Measurements from ENCODE around the gene LYG1. TPM values are rescaled to one million over a fixed set of nuclear protein-coding genes. Genes with fewer than 3 reads are reported as not detected.
A peak's percentile ranks its signal among the peaks of the same experiment; 100 is the strongest.
"Not testable (repeated sequence)": the region's sequence is repeated elsewhere in the genome, so short reads cannot be mapped to it uniquely, and the experiment has no call there.

LYG1 gene
- total and polyA plus RNA-seq, 2 experiments from 2014 or later: 1.6 to 1.7 TPM

DNA sequence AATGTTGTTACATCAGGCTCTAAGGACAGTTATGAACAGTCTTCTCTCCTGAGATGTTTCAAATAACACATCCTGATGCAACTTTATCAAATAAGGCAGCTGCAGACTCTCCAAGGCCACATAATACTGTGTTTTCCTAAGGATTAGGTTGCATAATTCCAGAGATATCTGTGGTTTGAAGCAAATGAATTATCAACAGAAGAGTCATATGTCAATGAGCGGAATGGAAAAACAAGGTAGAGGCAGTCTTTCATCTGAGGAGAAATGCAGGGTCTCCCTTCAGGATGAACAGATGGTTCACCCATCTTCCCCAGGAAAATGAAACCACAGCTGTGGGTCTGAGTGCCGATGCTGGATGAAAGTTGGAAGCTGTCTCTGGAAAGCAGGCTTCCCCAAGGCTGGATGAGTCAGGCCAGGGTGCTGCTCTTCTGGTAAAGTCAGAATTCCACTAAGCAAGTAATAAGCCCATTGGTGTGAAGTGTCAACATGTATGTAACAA lies 22.2 kb downstream of the LYG1 start:
- Histone ChIP-seq H3K4me3 (no peak overlapping the region), H3K27ac (no peak overlapping the region), H3K36me3 (peaks cover 2% of the 10 kb centered on the region), H3K27me3 (no peaks in the 10 kb centered on the region), H3K9me3 (ENCODE audit: low read depth) (no peaks in the 10 kb centered on the region), H3K4me1 (ENCODE audit: low read depth) (no peaks in the 10 kb centered on the region)
- peak in 1 of 2 donors; percentile 80 for DNase-seq (ENCODE audit: low read depth in 1 of 2, low spot score in 1 of 2)
- TF ChIP-seq, protein P1, sequence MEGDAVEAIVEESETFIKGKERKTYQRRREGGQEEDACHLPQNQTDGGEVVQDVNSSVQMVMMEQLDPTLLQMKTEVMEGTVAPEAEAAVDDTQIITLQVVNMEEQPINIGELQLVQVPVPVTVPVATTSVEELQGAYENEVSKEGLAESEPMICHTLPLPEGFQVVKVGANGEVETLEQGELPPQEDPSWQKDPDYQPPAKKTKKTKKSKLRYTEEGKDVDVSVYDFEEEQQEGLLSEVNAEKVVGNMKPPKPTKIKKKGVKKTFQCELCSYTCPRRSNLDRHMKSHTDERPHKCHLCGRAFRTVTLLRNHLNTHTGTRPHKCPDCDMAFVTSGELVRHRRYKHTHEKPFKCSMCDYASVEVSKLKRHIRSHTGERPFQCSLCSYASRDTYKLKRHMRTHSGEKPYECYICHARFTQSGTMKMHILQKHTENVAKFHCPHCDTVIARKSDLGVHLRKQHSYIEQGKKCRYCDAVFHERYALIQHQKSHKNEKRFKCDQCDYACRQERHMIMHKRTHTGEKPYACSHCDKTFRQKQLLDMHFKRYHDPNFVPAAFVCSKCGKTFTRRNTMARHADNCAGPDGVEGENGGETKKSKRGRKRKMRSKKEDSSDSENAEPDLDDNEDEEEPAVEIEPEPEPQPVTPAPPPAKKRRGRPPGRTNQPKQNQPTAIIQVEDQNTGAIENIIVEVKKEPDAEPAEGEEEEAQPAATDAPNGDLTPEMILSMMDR (IDR thresholded peaks at IDR 0.05; ENCODE audit: low read depth, low read length): no peak

DNA sequence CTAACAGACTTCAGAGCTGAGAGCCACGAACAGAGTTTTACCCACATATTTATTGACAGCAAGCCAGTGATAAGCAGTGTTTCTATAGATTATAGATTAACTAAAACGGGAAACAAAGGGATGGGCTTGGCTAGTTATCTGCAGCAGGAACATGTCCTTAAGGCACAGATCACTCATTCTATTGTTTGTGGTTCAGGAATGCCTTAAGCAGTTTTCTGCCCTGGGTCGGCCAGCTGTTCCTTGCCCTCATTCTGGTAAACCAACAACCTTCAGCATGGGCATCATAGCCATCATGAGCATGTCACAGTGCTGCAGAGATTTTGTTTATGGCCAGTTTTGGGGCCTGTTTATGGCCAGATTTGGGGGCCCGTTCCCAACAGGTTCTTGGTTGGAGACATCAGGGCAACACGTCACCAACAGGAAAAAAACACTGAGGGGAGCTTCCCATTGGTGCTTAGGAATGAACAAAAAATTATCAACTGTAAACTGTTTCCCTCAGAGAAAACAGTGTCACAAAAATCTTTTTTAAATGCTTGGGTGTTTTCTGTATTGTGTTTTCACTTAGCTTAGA lies 22.7 kb downstream of the LYG1 start:
- not testable (repeated sequence) for H3K36me3 ChIP-seq; H3K27me3 ChIP-seq; H3K27ac ChIP-seq; H3K4me3 ChIP-seq; H3K4me1 ChIP-seq (ENCODE audit: low read depth); DNase-seq (ENCODE audit: low read depth in 1 of 2, low spot score in 1 of 2); H3K9me3 ChIP-seq (ENCODE audit: low read depth)

DNA sequence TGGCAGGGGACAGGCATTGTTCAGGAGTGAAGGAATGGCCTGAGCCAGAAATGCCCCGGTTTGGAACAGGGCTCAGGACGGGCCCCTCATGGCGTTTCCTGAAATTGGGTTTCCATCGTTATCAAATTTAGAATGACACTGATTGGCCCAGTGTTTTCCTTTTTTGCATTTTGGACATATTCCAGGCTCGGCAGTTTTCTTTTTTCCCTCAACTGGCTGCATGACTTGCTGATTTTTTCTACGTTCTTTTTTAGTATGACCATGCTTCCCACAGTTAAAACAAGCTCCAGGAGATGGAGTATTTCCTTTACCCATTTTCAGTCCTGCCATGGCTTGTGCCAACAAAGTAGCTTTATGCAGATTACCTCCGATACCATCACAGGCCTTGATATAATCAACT lies 25.1 kb downstream of the LYG1 start:
- H3K27ac ChIP-seq: no peak overlapping the region
- no peak overlapping the region for H3K4me3 ChIP-seq
- TF ChIP-seq, protein P1 (IDR thresholded peaks at IDR 0.05; ENCODE audit: low read depth, low read length): no peak
- H3K4me1 ChIP-seq (ENCODE audit: low read depth): no peaks in the 10 kb centered on the region
- no peaks in the 10 kb centered on the region for H3K9me3 ChIP-seq (ENCODE audit: low read depth)
- H3K36me3 ChIP-seq: no peaks in the 10 kb centered on the region
- no peak for DNase-seq (ENCODE audit: low read depth in 1 of 2, low spot score in 1 of 2)
- no peaks in the 10 kb centered on the region for H3K27me3 ChIP-seq

DNA sequence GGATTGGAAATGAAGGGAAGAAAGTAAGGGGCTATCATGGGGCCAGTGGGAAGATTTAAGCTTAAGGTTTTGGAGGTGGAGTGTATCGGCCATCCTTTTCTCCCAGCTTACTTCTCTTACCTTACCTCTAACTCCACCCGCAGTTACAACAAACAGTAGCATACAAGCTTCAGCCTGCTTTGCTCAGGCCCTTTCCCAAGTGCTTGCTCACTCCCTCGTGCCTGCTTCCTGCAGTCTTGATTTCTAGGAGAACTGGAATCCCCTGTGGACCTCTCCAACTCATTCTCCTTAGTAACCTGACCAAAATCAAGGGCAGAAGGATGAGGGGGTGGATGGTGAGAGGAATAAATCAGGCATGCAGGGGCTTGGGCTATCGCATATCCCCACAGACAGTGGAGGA lies 39.8 kb downstream of the LYG1 start:
- H3K36me3 ChIP-seq: no peaks in the 10 kb centered on the region
- no peaks in the 10 kb centered on the region for H3K27me3 ChIP-seq
- H3K27ac ChIP-seq: no peak overlapping the region
- H3K4me3 ChIP-seq: no peak overlapping the region
- TF ChIP-seq, protein P1 (IDR thresholded peaks at IDR 0.05; ENCODE audit: low read depth, low read length): no peak
- H3K9me3 ChIP-seq (ENCODE audit: low read depth): no peaks in the 10 kb centered on the region
- DNase-seq (ENCODE audit: low read depth in 1 of 2, low spot score in 1 of 2): no peak
- H3K4me1 ChIP-seq (ENCODE audit: low read depth): no peaks in the 10 kb centered on the region

DNA sequence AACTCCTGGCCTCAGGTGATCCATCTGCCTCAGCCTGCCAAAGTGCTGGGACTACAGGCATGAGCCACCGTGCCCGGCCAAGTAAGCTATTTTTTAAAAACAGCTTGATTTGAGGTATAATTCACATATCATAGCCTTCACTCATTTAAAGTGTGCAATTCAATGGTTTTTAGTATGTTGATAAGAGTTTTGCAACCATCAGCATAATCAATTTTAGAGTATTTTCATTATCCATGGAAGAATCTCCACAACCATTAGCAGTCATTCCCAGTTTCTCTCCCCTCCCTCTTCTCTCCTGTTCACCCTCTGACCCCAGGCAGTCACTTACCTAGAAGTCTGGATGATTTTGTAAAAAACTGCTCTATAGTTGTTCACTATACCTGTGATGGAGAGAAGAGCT lies 40.8 kb downstream of the LYG1 start:
- Histone ChIP-seq H3K36me3 (no peaks in the 10 kb centered on the region), H3K4me3 (no peak overlapping the region), H3K4me1 (ENCODE audit: low read depth) (no peaks in the 10 kb centered on the region), H3K27me3 (no peaks in the 10 kb centered on the region), H3K27ac (no peak overlapping the region), H3K9me3 (ENCODE audit: low read depth) (no peaks in the 10 kb centered on the region)
- no peak for DNase-seq (ENCODE audit: low read depth in 1 of 2, low spot score in 1 of 2)
- TF ChIP-seq, protein P1 (IDR thresholded peaks at IDR 0.05; ENCODE audit: low read depth, low read length): no peak

DNA sequence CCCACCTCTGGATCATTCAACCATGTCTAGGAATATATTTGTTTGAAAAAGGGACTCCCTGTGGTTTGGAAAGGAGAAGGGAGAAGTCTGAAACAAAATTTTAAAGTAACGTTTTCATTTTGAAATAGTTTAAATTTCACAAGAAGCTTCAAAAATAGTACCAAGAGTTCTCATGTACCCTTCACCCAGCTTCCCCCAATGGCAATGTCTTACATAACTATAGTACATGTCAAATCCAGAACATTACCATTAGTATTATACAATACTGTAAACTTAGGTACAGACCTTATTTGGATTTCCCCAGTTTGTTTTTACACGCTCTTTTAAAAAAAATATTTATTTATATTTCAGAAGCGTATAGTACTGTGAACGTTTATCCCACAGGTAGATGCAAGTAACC lies 41.5 kb downstream of the LYG1 start:
- no peaks in the 10 kb centered on the region for H3K27me3 ChIP-seq
- no peak for DNase-seq (ENCODE audit: low read depth in 1 of 2, low spot score in 1 of 2)

More for the DNA sequence above, 41.5 kb downstream of the LYG1 start:
- H3K9me3 ChIP-seq (ENCODE audit: low read depth): no peaks in the 10 kb centered on the region
- no peak overlapping the region for H3K27ac ChIP-seq
- H3K4me3 ChIP-seq: no peak overlapping the region
- no peaks in the 10 kb centered on the region for H3K4me1 ChIP-seq (ENCODE audit: low read depth)
- TF ChIP-seq, protein P1 (IDR thresholded peaks at IDR 0.05; ENCODE audit: low read depth, low read length): no peak
- no peaks in the 10 kb centered on the region for H3K36me3 ChIP-seq

All from cardiac muscle cell (in vitro differentiated cells and primary cell).